Measurements from ENCODE around the gene TCERG1L.

Gene TCERG1L

GRCh38 chr10:131269776-131270460 is 41.6 kb downstream of the TCERG1L start:
- DNase-seq, result no peak

DNA sequence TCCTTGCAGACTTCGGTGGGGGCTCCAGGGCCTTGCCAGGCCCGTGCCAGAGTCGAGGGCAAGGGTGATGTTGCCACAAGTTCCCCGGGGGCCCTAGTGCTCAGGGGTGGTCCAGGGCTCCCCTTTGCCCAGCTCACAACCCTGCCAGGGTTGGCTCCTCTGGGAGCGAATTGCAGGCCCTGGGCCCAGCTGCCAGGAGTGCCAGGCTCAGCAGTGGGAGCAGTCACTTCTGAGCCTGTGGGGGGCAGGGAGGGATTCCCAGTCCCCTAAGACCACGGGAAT is 43.8 kb downstream of the TCERG1L start:
- no peak for DNase-seq

- DNase-seq, result no peak
Observed at GRCh38 chr10:131266936-131267813, 44.3 kb downstream of the TCERG1L start.

GRCh38 chr10:131264110-131264788 is 47.3 kb downstream of the TCERG1L start:
- no peak for DNase-seq

GRCh38 chr10:131261890-131262475 is 49.5 kb downstream of the TCERG1L start:
- no peak for DNase-seq

GRCh38 chr10:131260452-131261211 is 50.9 kb downstream of the TCERG1L start:
- no peak for DNase-seq

- no peak for DNase-seq
Observed at GRCh38 chr10:131260031-131260430, 51.5 kb downstream of the TCERG1L start.

DNA sequence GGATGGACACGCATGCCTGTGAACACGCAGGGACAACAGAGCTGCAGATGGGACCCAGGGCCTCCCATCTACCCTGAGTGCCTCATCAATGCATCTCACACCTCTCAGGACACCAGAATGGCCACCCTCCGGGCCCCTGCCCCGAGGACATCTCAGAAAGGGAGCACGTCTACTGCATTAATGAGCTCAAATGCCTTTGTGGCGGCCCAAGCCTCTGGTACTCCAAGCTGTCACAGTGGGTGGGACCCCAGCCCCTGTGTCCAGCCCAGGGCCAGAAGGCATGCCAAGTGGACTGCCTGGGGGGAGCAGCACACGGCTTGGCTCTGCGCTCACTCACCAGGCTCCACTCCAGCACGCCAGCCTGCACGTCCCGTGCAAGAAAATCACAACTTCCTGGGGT is 52.0 kb downstream of the TCERG1L start:
- no peak for DNase-seq

GRCh38 chr10:131258256-131258655 is 53.3 kb downstream of the TCERG1L start:
- DNase-seq, result no peak

DNA sequence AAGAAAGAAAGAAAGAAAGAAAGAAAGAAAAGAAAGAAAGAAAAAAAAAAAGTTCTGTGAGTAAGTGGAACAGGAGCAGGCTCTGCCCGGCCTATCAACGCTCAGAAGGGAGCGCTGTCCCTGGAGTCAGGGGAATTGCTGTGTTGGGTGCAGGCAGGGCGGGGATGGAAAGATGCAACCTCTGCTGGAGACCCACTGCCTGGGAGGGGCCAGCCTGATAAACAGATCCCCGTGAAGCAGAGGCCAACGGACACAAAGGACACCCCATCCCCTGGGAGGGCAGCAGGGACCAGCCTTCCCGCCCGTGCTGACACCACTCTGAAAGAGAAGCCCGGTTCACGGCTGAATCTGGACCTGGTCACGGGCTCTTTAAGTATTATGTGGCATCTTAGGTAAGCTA is 54.5 kb downstream of the TCERG1L start:
- no peak for DNase-seq

GRCh38 chr10:131254859-131255252 is 56.7 kb downstream of the TCERG1L start:
- DNase-seq, result no peak

- DNase-seq, result no peak
Observed at GRCh38 chr10:131253931-131254858, 57.3 kb downstream of the TCERG1L start.

DNA sequence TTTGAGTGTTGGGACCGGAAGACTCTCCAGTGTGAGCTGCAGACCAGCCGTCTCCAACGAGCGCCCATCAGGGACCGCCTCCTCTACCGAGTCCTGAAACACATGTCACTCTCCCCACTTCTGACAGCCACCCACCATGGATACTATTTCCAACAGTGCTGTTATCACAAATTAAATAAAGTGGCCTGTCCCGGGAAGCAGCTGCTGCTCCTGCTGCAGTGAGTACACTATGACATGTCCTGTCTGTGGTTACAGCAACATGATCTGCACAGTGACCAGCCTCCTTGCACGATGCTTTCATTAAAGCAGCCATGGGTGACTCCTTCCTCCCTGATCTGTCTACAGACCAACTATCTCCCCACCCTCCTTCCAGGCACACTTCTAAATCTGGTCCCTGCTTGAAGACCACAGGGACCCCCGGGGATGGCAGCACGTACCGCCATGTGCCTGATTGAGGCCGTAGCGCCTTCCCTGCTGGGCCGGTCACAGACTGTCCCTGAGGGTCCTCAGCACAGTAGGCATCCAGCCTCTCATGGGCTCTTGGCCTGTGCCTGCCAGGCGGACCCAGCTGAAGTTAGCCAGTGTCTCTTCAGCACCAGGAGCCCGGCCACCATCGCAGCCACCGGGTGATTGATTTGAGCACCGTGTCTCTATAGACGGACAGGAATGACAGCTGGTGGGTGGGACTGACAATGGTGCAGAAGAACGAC is 58.8 kb downstream of the TCERG1L start:
- no peak for DNase-seq

GRCh38 chr10:131251146-131251541 is 60.4 kb downstream of the TCERG1L start:
- DNase-seq, result no peak

DNA sequence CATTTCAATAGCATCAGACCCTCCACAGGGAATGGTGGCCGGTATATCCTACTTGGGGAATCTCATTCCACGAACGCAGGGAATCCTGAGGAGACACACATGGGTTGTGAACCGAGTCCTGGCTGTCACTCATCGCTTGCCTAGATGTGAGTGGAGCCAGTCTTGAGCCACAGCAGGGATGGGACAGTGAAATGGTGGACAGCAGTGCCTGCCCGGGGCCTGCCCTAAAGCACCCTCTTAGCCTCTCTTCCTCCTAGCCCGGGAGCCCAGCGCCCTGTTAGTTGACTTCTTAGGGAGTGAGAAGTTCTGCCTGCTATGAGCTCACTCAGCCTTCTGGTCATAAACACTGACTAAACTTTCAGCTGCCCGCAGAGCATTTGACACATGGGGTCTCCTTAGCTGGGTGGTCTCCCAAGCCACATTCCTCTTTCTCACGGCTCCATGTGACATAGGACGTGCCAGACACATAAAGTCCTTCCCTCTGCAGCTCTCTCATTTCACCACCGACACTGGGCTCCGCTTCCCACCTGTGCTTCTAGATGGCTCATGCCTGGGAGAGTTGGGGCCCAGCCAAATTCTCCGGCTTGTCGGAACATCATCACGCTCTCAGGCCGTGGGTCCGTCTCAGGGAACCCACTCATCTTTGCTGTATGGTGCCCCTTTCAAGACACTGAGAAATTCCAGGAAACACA is 60.9 kb downstream of the TCERG1L start:
- DNase-seq, result no peak

- no peak for DNase-seq
Observed at GRCh38 chr10:131249955-131250344, 61.6 kb downstream of the TCERG1L start.

- DNase-seq, result no peak
Observed at GRCh38 chr10:131249238-131249954, 62.1 kb downstream of the TCERG1L start.

DNA sequence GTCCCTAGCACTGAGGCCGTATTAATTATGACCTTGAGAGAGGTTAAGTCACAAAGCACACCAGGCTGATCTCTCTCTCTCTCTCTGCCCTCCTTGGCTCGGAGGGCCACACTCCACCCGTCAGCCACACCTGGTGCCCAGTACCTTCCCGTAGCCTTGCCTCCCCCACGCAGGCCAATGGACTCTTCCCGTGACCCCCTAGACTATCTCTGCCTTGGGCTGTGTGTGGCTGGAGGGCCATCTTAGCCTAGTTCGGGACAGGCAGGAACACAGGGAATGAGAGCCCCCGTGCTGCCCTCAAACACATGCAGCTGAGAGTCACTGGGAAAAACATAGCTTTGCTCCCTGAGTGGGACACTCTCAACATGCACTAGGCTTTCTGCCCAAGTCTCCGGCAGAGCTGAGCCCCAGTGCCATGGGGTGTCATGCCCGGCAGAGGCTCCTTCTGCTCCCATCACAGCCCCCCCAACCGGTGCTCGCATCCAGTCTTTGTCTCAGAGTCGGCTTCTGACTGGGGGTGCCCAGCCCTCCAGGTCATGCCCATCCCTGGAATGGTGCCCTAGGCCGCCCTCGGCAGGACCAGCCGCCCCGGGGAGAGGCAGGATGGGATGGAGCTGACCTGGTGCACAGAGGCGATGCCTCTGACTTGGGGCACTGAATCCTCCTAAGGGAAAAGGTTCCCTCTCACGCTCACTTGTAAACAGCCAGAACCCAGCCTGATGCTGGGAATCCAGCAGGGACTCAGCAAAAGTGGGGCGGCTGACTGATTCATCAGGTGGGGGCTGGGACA is 63.0 kb downstream of the TCERG1L start:
- DNase-seq, result no peak

DNA sequence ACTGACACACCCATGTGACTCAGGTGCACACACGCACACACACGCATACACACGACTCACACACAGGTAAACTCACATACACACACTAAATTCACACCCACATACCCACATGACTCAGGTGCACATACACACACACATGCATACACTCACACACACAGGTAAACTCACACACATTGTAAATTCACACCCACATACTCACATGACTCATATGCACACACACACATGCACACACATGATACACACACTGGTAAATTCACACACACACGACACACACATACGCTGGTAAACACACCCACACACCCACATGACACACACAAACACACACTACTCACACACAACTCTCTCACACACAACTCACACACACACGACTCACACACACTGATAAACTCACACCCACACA is 63.6 kb downstream of the TCERG1L start:
- no peak for DNase-seq

All from DMS 273 treated with DMSO at 0.1 percent for 48 hours (cell line).